OCI-LY1 (cell line): Measurements from ENCODE around the gene ZNF148.

Experiments used
- H2AFZ ChIP-seq: fragments of 200-600 bp; sonication (generic), shearing (Covaris generic); 2 replicates; pipeline ENCODE4 v1.6.0; 2014; ENCODE audit warnings: antibody characterized with exemption, mild to moderate bottlenecking, low read length
- H3F3A ChIP-seq: fragments of 200-600 bp; sonication (generic), shearing (Covaris generic); 2 replicates; pipeline ENCODE4 v1.6.0; 2014; ENCODE audit warnings: mild to moderate bottlenecking, antibody characterized with exemption, low read length, moderate library complexity; ENCODE audit not compliant: insufficient read depth
- H3K27ac ChIP-seq: fragments of 200-600 bp; sonication (generic); 2 replicates; pipeline ENCODE4 v1.5.1; 2014; ENCODE audit warnings: low read length, mixed run types, mild to moderate bottlenecking, low read depth; ENCODE audit not compliant: poor library complexity, severe bottlenecking
- H3K27me3 ChIP-seq: fragments of 200-600 bp; sonication (generic); 2 replicates; pipeline ENCODE4 v1.6.0; 2014; ENCODE audit warnings: antibody characterized with exemption, mild to moderate bottlenecking, low read length, moderate library complexity; ENCODE audit not compliant: insufficient read depth
- H3K36me3 ChIP-seq: fragments of 200-600 bp; sonication (generic); 2 replicates; pipeline ENCODE4 v1.6.1; 2014; ENCODE audit warnings: mild to moderate bottlenecking, antibody characterized with exemption, low read length, moderate library complexity, mixed read lengths; ENCODE audit not compliant: insufficient read depth
- H3K4me1 ChIP-seq: fragments of 200-600 bp; sonication (generic); 2 replicates; pipeline ENCODE4 v1.5.1; 2014; ENCODE audit warnings: mild to moderate bottlenecking, low read length, moderate library complexity; ENCODE audit not compliant: insufficient read depth, severe bottlenecking
- H3K4me2 ChIP-seq: fragments of 200-600 bp; sonication (generic), shearing (Covaris generic); 2 replicates; pipeline ENCODE4 v1.6.1; 2014; ENCODE audit warnings: low read length
- H3K4me3 ChIP-seq: fragments of 200-600 bp; sonication (generic); 2 replicates; pipeline ENCODE4 v1.5.1; 2014; ENCODE audit warnings: low read length, low read depth, mild to moderate bottlenecking, mixed read lengths; ENCODE audit not compliant: poor library complexity, severe bottlenecking
- H3K79me2 ChIP-seq: fragments of 200-600 bp; shearing (Covaris generic); 2 replicates; pipeline ENCODE4 v1.6.1; 2016; ENCODE audit warnings: mixed run types, low read length, mixed read lengths; ENCODE audit not compliant: insufficient read depth
- H3K9ac ChIP-seq: fragments of 200-600 bp; sonication (generic), shearing (Covaris generic); 2 replicates; pipeline ENCODE4 v1.6.1; 2014; ENCODE audit warnings: mild to moderate bottlenecking, low read length, mixed read lengths
- H3K9me2 ChIP-seq: fragments of 200-600 bp; sonication (generic), shearing (Covaris generic); 2 replicates; pipeline ENCODE4 v1.6.1; 2014; ENCODE audit warnings: low read depth, mild to moderate bottlenecking, low read length, mixed read lengths
- H3K9me3 ChIP-seq: fragments of 200-600 bp; shearing (Covaris generic); 2 replicates; pipeline ENCODE4 v1.6.1; 2014; ENCODE audit warnings: low read length, mixed read lengths
- H4K20me1 ChIP-seq: fragments of 200-600 bp; sonication (generic), shearing (Covaris generic); 2 replicates; pipeline ENCODE4 v1.6.0; 2016; ENCODE audit warnings: mild to moderate bottlenecking, low read length; ENCODE audit not compliant: insufficient read depth
- EZH2 ChIP-seq: fragments of 200-600 bp; sonication (generic), shearing (Covaris generic); IDR thresholded peaks from 2 replicates; pipeline ENCODE4 v1.8.0; 2017; ENCODE audit warnings: borderline replicate concordance, mixed run types, mild to moderate bottlenecking, antibody characterized with exemption, low read length, moderate library complexity, mixed read lengths
- TF ChIP-seq, protein P1 (sequence below): fragments of 200-600 bp; sonication (generic), shearing (Covaris generic); IDR thresholded peaks from 2 replicates; pipeline ENCODE4 v1.5.1; 2017; ENCODE audit warnings: mild to moderate bottlenecking, antibody characterized with exemption, low read length, moderate library complexity, mixed read lengths

ZNF148 gene

GRCh38 chr3:125306620-125307019 lies 68.5 kb downstream of the ZNF148 start:
- TF ChIP-seq, protein P1, sequence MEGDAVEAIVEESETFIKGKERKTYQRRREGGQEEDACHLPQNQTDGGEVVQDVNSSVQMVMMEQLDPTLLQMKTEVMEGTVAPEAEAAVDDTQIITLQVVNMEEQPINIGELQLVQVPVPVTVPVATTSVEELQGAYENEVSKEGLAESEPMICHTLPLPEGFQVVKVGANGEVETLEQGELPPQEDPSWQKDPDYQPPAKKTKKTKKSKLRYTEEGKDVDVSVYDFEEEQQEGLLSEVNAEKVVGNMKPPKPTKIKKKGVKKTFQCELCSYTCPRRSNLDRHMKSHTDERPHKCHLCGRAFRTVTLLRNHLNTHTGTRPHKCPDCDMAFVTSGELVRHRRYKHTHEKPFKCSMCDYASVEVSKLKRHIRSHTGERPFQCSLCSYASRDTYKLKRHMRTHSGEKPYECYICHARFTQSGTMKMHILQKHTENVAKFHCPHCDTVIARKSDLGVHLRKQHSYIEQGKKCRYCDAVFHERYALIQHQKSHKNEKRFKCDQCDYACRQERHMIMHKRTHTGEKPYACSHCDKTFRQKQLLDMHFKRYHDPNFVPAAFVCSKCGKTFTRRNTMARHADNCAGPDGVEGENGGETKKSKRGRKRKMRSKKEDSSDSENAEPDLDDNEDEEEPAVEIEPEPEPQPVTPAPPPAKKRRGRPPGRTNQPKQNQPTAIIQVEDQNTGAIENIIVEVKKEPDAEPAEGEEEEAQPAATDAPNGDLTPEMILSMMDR: no peak
- no peak for TF ChIP-seq EZH2
- Histone ChIP-seq H3F3A (no peaks in the 10 kb centered on the region), H4K20me1 (no peaks in the 10 kb centered on the region)

DNA sequence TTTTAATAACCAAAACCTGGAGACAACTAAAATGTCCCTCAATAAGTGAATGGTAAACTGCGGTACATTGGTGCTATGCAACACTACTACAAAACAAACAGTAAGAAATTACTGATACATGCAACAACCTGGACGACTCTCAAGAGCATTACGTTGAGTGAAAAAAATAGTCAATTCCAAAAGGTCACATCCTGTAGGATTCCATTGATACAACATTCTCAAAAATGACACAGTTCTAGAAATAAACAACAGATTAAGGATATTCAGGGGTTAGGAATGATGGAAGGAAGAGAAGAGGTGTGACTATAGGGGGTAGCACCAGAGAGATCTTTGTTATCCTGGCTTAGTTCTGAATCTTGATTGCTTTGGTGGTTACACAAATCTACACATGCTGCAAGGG lies 72.2 kb downstream of the ZNF148 start:
- H3K27me3 ChIP-seq: no peaks in the 10 kb centered on the region
- peaks cover 30% of the 10 kb centered on the region for H3K79me2 ChIP-seq
- TF ChIP-seq, protein P1: no peak
- no peak for TF ChIP-seq EZH2
- H2AFZ ChIP-seq: no peak overlapping the region
- no peaks in the 10 kb centered on the region for H3K9me3 ChIP-seq
- no peaks in the 10 kb centered on the region for H3K9me2 ChIP-seq
- H3K27ac ChIP-seq: no peak overlapping the region
- H3K36me3 ChIP-seq: peaks cover 22% of the 10 kb centered on the region
- H3K4me3 ChIP-seq: no peak overlapping the region
- no peaks in the 10 kb centered on the region for H4K20me1 ChIP-seq
- no peak overlapping the region for H3K4me2 ChIP-seq
- no peaks in the 10 kb centered on the region for H3F3A ChIP-seq
- H3K4me1 ChIP-seq: no peaks in the 10 kb centered on the region
- no peak overlapping the region for H3K9ac ChIP-seq

More at GRCh38 chr3:125306620-125307019, 68.5 kb downstream of the ZNF148 start:
- H3K36me3 ChIP-seq: peaks cover 58% of the 10 kb centered on the region
- H3K4me3 ChIP-seq: no peak overlapping the region
- no peaks in the 10 kb centered on the region for H3K4me1 ChIP-seq
- H3K9ac ChIP-seq: no peak overlapping the region
- peaks cover 25% of the 10 kb centered on the region; the same call in 1 of the 2 replicates for H3K79me2 ChIP-seq
- no peaks in the 10 kb centered on the region for H3K9me2 ChIP-seq
- no peak overlapping the region for H2AFZ ChIP-seq
- H3K4me2 ChIP-seq: no peak overlapping the region
- no peak overlapping the region for H3K27ac ChIP-seq
- H3K9me3 ChIP-seq: peaks cover 15% of the 10 kb centered on the region
- H3K27me3 ChIP-seq: no peaks in the 10 kb centered on the region

DNA sequence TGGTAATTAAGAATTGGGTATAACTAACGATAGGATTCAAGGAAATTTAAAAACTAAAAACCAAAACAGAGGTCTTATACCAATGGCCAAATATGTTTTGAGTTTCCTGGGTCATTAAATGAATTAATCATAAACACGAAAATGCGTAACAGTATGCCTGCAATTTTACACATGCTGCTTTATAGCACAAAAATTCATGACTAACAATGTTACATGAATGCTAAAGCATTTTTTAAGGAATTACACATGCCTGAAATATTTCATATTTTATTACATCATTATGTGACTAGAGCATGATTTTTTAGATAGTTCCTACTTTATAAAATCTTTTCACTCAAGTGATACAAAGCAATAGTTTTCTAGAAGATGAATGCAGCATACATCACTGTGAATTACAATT lies 74.7 kb downstream of the ZNF148 start:
- Histone ChIP-seq H2AFZ (no peak overlapping the region), H3K9ac (no peak overlapping the region), H3K4me2 (no peak overlapping the region), H3K27ac (no peak overlapping the region), H3K9me2 (no peaks in the 10 kb centered on the region), H3K4me3 (no peak overlapping the region), H3K79me2 (peaks cover 37% of the 10 kb centered on the region), H4K20me1 (no peaks in the 10 kb centered on the region), H3K36me3 (peaks cover 18% of the 10 kb centered on the region), H3K4me1 (no peaks in the 10 kb centered on the region), H3K9me3 (no peaks in the 10 kb centered on the region), H3F3A (no peaks in the 10 kb centered on the region), H3K27me3 (no peaks in the 10 kb centered on the region)
- TF ChIP-seq, protein P1: no peak
- TF ChIP-seq EZH2: no peak
